Mesenchymal stem cell (in vitro differentiated cells and primary cell): ENCODE results near the gene DES.

Source experiments
- DNase-seq: peaks from one replicate; pipeline ENCODE4 v3.0.0-alpha.2; 2013
- H2AFZ ChIP-seq: one replicate; pipeline ENCODE4 v1.6.1; 2013; ENCODE audit warnings: low read depth, mild to moderate bottlenecking, control low read depth, inconsistent platforms, low read length, moderate library complexity
- H2AK5ac ChIP-seq: 2 replicates; pipeline ENCODE4 v1.6.1; 2013; ENCODE audit warnings: low read length, moderate library complexity, mild to moderate bottlenecking, inconsistent platforms; ENCODE audit not compliant: severe bottlenecking
- H2BK120ac ChIP-seq: one replicate; pipeline ENCODE4 v1.6.1; 2013; ENCODE audit warnings: low read depth, mild to moderate bottlenecking, inconsistent platforms, low read length, moderate library complexity
- H2BK12ac ChIP-seq, 2 experiments: one replicate each; pipeline ENCODE4 v1.6.1; 2013; ENCODE audit warnings: inconsistent platforms in 2 of 2, low read length in 2 of 2, mild to moderate bottlenecking in 2 of 2, moderate library complexity in 2 of 2, control low read depth in 1 of 2
- H2BK15ac ChIP-seq: one replicate; pipeline ENCODE4 v1.6.1; 2013; ENCODE audit warnings: mild to moderate bottlenecking, low read depth, inconsistent platforms; ENCODE audit not compliant: poor library complexity, severe bottlenecking
- H2BK5ac ChIP-seq: 2 replicates; pipeline ENCODE4 v1.6.1; 2013; ENCODE audit warnings: low read depth, mild to moderate bottlenecking, low read length, control low read depth, inconsistent platforms; ENCODE audit not compliant: poor library complexity, severe bottlenecking
- H3K14ac ChIP-seq, 2 experiments: one replicate each; pipeline ENCODE4 v1.6.1; 2013; ENCODE audit warnings: inconsistent platforms in 2 of 2, low read length in 2 of 2, control low read depth in 1 of 2, mild to moderate bottlenecking in 1 of 2, moderate library complexity in 1 of 2
- H3K18ac ChIP-seq, 2 experiments: one replicate each; pipeline ENCODE4 v1.6.1; 2013; ENCODE audit warnings: inconsistent platforms in 2 of 2, low read length in 2 of 2, control low read depth in 1 of 2, low read depth in 1 of 2, mild to moderate bottlenecking in 1 of 2
- H3K23ac ChIP-seq, 2 experiments: one replicate each; pipeline ENCODE4 v1.6.1; 2013; ENCODE audit warnings: inconsistent platforms in 2 of 2, low read length in 2 of 2, mild to moderate bottlenecking in 2 of 2, moderate library complexity in 2 of 2, control low read depth in 1 of 2
- H3K27ac ChIP-seq: 2 replicates; pipeline ENCODE4 v1.5.1; 2013; ENCODE audit warnings: mild to moderate bottlenecking, moderate library complexity, low read length, control low read depth, inconsistent platforms; ENCODE audit not compliant: poor library complexity, severe bottlenecking
- H3K27me3 ChIP-seq, 2 experiments: 2 replicates each; pipeline versions ENCODE4 v1.6.1 to v1.7.0; 2013; ENCODE audit warnings: low read length in 2 of 2, mild to moderate bottlenecking in 2 of 2, moderate library complexity in 2 of 2, control low read depth in 1 of 2, inconsistent platforms in 1 of 2; ENCODE audit not compliant: control insufficient read depth in 1 of 2, insufficient read depth in 1 of 2
- H3K36me3 ChIP-seq, 2 experiments: 2 replicates each; pipeline versions ENCODE4 v1.6.1 to v1.7.0; 2013; ENCODE audit warnings: low read length in 2 of 2, control low read depth in 1 of 2, inconsistent platforms in 1 of 2, low read depth in 1 of 2, mild to moderate bottlenecking in 1 of 2; ENCODE audit not compliant: insufficient read depth in 2 of 2, control insufficient read depth in 1 of 2
- H3K4ac ChIP-seq, 2 experiments: one replicate each; pipeline ENCODE4 v1.6.1; 2013; ENCODE audit warnings: inconsistent platforms in 2 of 2, low read length in 2 of 2, mild to moderate bottlenecking in 2 of 2, moderate library complexity in 2 of 2, control low read depth in 1 of 2, low read depth in 1 of 2
- H3K4me1 ChIP-seq: 2 replicates; pipeline ENCODE4 v1.6.1; 2013; ENCODE audit warnings: low read depth, low read length, control low read depth; ENCODE audit not compliant: control insufficient read depth, insufficient read depth
- H3K4me2 ChIP-seq: 2 replicates; pipeline ENCODE4 v1.6.1; 2013; ENCODE audit warnings: low read length, mild to moderate bottlenecking, inconsistent platforms; ENCODE audit not compliant: poor library complexity, severe bottlenecking
- H3K4me3 ChIP-seq, 2 experiments: 2 replicates each; pipeline versions ENCODE4 v1.5.1 to v1.7.0; 2013; ENCODE audit warnings: low read length in 2 of 2, mild to moderate bottlenecking in 2 of 2, control low read depth in 1 of 2, low read depth in 1 of 2; ENCODE audit not compliant: insufficient read depth in 1 of 2
- H3K79me1 ChIP-seq: replicated peaks from 2 replicates; pipeline ENCODE4 v1.6.1; 2013; ENCODE audit warnings: mild to moderate bottlenecking, control low read depth, low read length, inconsistent platforms; ENCODE audit not compliant: poor library complexity, severe bottlenecking
- H3K9ac ChIP-seq: 2 replicates; pipeline ENCODE4 v1.7.0; 2013; ENCODE audit warnings: mild to moderate bottlenecking, low read length, moderate library complexity
- H3K9me3 ChIP-seq: 2 replicates; pipeline ENCODE4 v1.7.0; 2013; ENCODE audit warnings: mild to moderate bottlenecking, low read length; ENCODE audit not compliant: control insufficient read depth
- H4K8ac ChIP-seq: one replicate; pipeline ENCODE4 v1.6.1; 2013; ENCODE audit warnings: inconsistent platforms, mild to moderate bottlenecking, low read length, moderate library complexity
- H4K91ac ChIP-seq: one replicate; pipeline ENCODE4 v1.6.1; 2013; ENCODE audit warnings: mild to moderate bottlenecking, low read length, inconsistent platforms
- WGBS: methylation state at CpG from one replicate; pipeline ENCODE4 v1.1.7; 2013; ENCODE audit warnings: mixed read lengths; 5-methylcytosine and 5-hydroxymethylcytosine counted together

The DES gene

GRCh38 chr2:219436491-219436890 is 18.3 kb downstream of the DES start:
- no peak overlapping the region for H2AFZ ChIP-seq
- no peaks in the 10 kb centered on the region for H3K27me3 ChIP-seq
- H3K9me3 ChIP-seq = no peaks in the 10 kb centered on the region
- H4K91ac ChIP-seq = no peak overlapping the region
- no peak overlapping the region for H2BK5ac ChIP-seq
- H2AK5ac ChIP-seq = no peak overlapping the region
- H3K4me3 ChIP-seq = no peak overlapping the region
- peak overlapping the region in 1 of 2 experiments; percentile 38 for H2BK12ac ChIP-seq
- H3K4ac ChIP-seq = peak overlapping the region in 1 of 2 experiments; percentile 16
- H2BK120ac ChIP-seq = no peak overlapping the region
- no peak overlapping the region for H4K8ac ChIP-seq
- H3K27ac ChIP-seq = no peak overlapping the region
- H3K9ac ChIP-seq = no peak overlapping the region
- peak overlapping the region in 1 of 2 experiments; percentile 14 for H3K14ac ChIP-seq
- no peaks in the 10 kb centered on the region for H3K79me1 ChIP-seq
- no peaks in the 10 kb centered on the region for H3K36me3 ChIP-seq
- WGBS = 93% methylated on average over 4 of the region's 5 CpGs
- no peak overlapping the region for H3K23ac ChIP-seq
- no peak for DNase-seq
- H3K4me2 ChIP-seq = no peak overlapping the region
- H2BK15ac ChIP-seq = no peak overlapping the region
- no peak overlapping the region for H3K18ac ChIP-seq
- H3K4me1 ChIP-seq = peaks cover 26% of the 10 kb centered on the region

GRCh38 chr2:219437141-219437540 is 19.0 kb downstream of the DES start:
- no peaks in the 10 kb centered on the region for H3K27me3 ChIP-seq
- no peak overlapping the region for H2AK5ac ChIP-seq
- H3K4ac ChIP-seq = no peak overlapping the region
- no peaks in the 10 kb centered on the region for H3K9me3 ChIP-seq
- H3K79me1 ChIP-seq = no peaks in the 10 kb centered on the region
- H3K4me1 ChIP-seq = peaks cover 27% of the 10 kb centered on the region
- H2BK120ac ChIP-seq = no peak overlapping the region
- H3K18ac ChIP-seq = no peak overlapping the region
- DNase-seq = no peak
- WGBS = 74% methylated on average over 3 of the region's 3 CpGs
- no peak overlapping the region for H2BK15ac ChIP-seq
- no peak overlapping the region for H2BK5ac ChIP-seq
- no peak overlapping the region for H4K8ac ChIP-seq
- H3K9ac ChIP-seq = no peak overlapping the region
- H2BK12ac ChIP-seq = no peak overlapping the region
- H3K27ac ChIP-seq = no peak overlapping the region
- H3K14ac ChIP-seq = no peak overlapping the region
- no peak overlapping the region for H3K4me2 ChIP-seq
- H3K4me3 ChIP-seq = no peak overlapping the region
- no peak overlapping the region for H2AFZ ChIP-seq
- no peak overlapping the region for H3K23ac ChIP-seq
- no peaks in the 10 kb centered on the region for H3K36me3 ChIP-seq
- no peak overlapping the region for H4K91ac ChIP-seq

- WGBS = 74% methylated on average over 5 of the region's 6 CpGs
- Histone ChIP-seq H3K14ac (no peak overlapping the region), H3K27me3 (no peaks in the 10 kb centered on the region), H4K8ac (no peak overlapping the region), H3K23ac (no peak overlapping the region), H3K4me2 (no peak overlapping the region), H3K27ac (no peak overlapping the region), H3K36me3 (no peaks in the 10 kb centered on the region), H3K4ac (no peak overlapping the region), H2AK5ac (no peak overlapping the region), H2BK5ac (no peak overlapping the region), H3K4me1 (peaks cover 32% of the 10 kb centered on the region), H3K9me3 (no peaks in the 10 kb centered on the region), H3K18ac (no peak overlapping the region), H3K9ac (no peak overlapping the region), H2BK120ac (no peak overlapping the region), H2AFZ (no peak overlapping the region), H4K91ac (no peak overlapping the region), H3K4me3 (no peak overlapping the region), H2BK12ac (no peak overlapping the region), H3K79me1 (no peaks in the 10 kb centered on the region), H2BK15ac (no peak overlapping the region)
- DNase-seq = no peak
Observed at GRCh38 chr2:219437690-219438206, 19.6 kb downstream of the DES start.

GRCh38 chr2:219438453-219438852 is 20.3 kb downstream of the DES start:
- 97% methylated on average over 4 of the region's 4 CpGs for WGBS
- Histone ChIP-seq H2AK5ac (no peak overlapping the region), H3K4me2 (no peak overlapping the region), H4K91ac (no peak overlapping the region), H2BK5ac (no peak overlapping the region), H2AFZ (no peak overlapping the region), H3K27me3 (no peaks in the 10 kb centered on the region), H3K79me1 (peaks cover 6% of the 10 kb centered on the region), H3K18ac (no peak overlapping the region), H3K27ac (no peak overlapping the region), H3K4me3 (no peak overlapping the region), H3K4ac (no peak overlapping the region), H3K36me3 (peaks cover 3 to 5% of the 10 kb centered on the region in 2 experiments), H3K9me3 (no peaks in the 10 kb centered on the region), H4K8ac (no peak overlapping the region), H3K14ac (no peak overlapping the region), H2BK12ac (no peak overlapping the region), H2BK120ac (no peak overlapping the region), H2BK15ac (no peak overlapping the region), H3K9ac (no peak overlapping the region), H3K23ac (no peak overlapping the region), H3K4me1 (peaks cover 37% of the 10 kb centered on the region)
- no peak for DNase-seq
